Upper lobe of left lung (tissue), 4 donors: ENCODE data around the gene L1CAM.

Experiments
- POLR2A ChIP-seq, 4 donors: fragments of 450-650 bp; IDR thresholded peaks; one replicate each; pipeline ENCODE4 v1.5.1; 2016 to 2017; ENCODE audit warnings: antibody characterized with exemption in 4 of 4, mild to moderate bottlenecking in 2 of 4
- TF ChIP-seq, protein P1 (sequence below), 6 experiments: fragments of 450-650 bp in 4 of 6; fragments of 200-600 bp in 2 of 6; sonication (generic) in 2 of 6; IDR thresholded peaks; one replicate each; pipeline ENCODE4 v1.5.1; 2016 to 2019; ENCODE audit warnings: antibody characterized with exemption in 6 of 6

DNA sequence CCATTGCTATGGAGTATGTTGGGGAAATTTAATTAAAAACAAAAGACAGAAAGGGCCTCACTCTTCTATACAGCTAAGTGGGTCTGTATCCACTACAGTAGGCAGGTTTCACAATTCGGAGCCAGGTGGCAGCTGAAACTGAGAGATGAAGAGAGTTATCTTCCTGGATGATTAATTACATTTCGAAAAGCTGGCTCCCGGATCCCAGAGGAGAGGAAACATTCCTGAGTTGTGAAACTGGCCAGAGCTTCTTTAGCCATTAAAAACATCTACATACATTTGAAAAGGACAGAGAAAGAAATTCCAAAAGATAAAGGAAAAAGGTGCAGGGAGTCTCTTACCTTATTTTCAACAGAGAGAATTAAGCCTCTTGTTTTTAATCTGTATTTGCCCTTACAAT is 40.1 kb downstream of the L1CAM start:
- no peak for TF ChIP-seq POLR2A (IDR thresholded peaks at IDR 0.05)
- TF ChIP-seq, protein P1, sequence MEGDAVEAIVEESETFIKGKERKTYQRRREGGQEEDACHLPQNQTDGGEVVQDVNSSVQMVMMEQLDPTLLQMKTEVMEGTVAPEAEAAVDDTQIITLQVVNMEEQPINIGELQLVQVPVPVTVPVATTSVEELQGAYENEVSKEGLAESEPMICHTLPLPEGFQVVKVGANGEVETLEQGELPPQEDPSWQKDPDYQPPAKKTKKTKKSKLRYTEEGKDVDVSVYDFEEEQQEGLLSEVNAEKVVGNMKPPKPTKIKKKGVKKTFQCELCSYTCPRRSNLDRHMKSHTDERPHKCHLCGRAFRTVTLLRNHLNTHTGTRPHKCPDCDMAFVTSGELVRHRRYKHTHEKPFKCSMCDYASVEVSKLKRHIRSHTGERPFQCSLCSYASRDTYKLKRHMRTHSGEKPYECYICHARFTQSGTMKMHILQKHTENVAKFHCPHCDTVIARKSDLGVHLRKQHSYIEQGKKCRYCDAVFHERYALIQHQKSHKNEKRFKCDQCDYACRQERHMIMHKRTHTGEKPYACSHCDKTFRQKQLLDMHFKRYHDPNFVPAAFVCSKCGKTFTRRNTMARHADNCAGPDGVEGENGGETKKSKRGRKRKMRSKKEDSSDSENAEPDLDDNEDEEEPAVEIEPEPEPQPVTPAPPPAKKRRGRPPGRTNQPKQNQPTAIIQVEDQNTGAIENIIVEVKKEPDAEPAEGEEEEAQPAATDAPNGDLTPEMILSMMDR (IDR thresholded peaks at IDR 0.05): no peak
